Right atrium auricular region (tissue), 2 donors: ENCODE data around the gene CAPN7. TPM values are rescaled to one million over a fixed set of nuclear protein-coding genes. Genes with fewer than 3 reads are reported as not detected.

Source experiments
- DNase-seq: peaks from one replicate; pipeline ENCODE4 v3.0.0-alpha.2; 2019; ENCODE audit warnings: low spot score
- H3K27ac ChIP-seq, 2 donors: fragments of 200-600 bp; sonication (generic); 1 replicate in 1 of 2; 2 replicates in 1 of 2; pipeline ENCODE4 v1.5.1; 2016 to 2019
- H3K27me3 ChIP-seq, 2 donors: fragments of 200-600 bp; sonication (generic); one replicate each; pipeline versions ENCODE4 v1.5.1 to v1.6.0; 2017 to 2019
- H3K36me3 ChIP-seq: fragments of 200-600 bp; sonication (generic); one replicate; pipeline ENCODE4 v1.5.1; 2016
- H3K4me1 ChIP-seq, 2 donors: fragments of 200-600 bp; sonication (generic); one replicate each; pipeline versions ENCODE4 v1.5.1 to v1.6.0; 2017 to 2019
- H3K4me3 ChIP-seq, 2 donors: fragments of 200-600 bp; sonication (generic); 1 replicate in 1 of 2; 2 replicates in 1 of 2; pipeline ENCODE4 v1.5.1; 2017 to 2019; ENCODE audit warnings: mild to moderate bottlenecking in 1 of 2, moderate library complexity in 1 of 2
- H3K9me3 ChIP-seq, 2 donors: fragments of 200-600 bp; sonication (generic); one replicate each; pipeline ENCODE4 v1.5.1; 2019
- CTCF ChIP-seq, 2 donors: fragments of 200-600 bp; sonication (generic); IDR thresholded peaks; one replicate each; pipeline ENCODE4 v1.5.1; 2019; ENCODE audit warnings: antibody characterized with exemption in 2 of 2
- total RNA-seq, 2 donors: library from RNA; depleted of rRNA; stranded (reverse); fragments of >200 nt; gene quantifications; one replicate each; pipeline ENCODE4 v1.1.0, GENCODE V29; 2016

The CAPN7 gene
- total RNA-seq, 2 donors from 2014 or later: 21.2 to 21.3 TPM

GRCh38 chr3:15255215-15255614 is 49.2 kb downstream of the CAPN7 start:
- H3K4me1 ChIP-seq: peaks cover 0 to 13% of the 10 kb centered on the region in 2 donors
- no peaks in the 10 kb centered on the region for H3K27me3 ChIP-seq
- H3K36me3 ChIP-seq: peaks cover 90% of the 10 kb centered on the region
- H3K27ac ChIP-seq: peak overlapping the region in 1 of 2 donors; percentile 61
- no peak for TF ChIP-seq CTCF (IDR thresholded peaks at IDR 0.05)
- no peak overlapping the region for H3K4me3 ChIP-seq
- no peaks in the 10 kb centered on the region for H3K9me3 ChIP-seq
- DNase-seq: no peak

GRCh38 chr3:15256861-15257341 is 50.9 kb downstream of the CAPN7 start:
- Histone ChIP-seq H3K27me3 (no peaks in the 10 kb centered on the region), H3K27ac (peak overlapping the region; percentile 37 to 61), H3K36me3 (peaks cover 90% of the 10 kb centered on the region), H3K4me3 (no peak overlapping the region), H3K4me1 (peaks cover 0 to 13% of the 10 kb centered on the region in 2 donors), H3K9me3 (no peaks in the 10 kb centered on the region)
- no peak for TF ChIP-seq CTCF (IDR thresholded peaks at IDR 0.05)
- peak; percentile 58 for DNase-seq

GRCh38 chr3:15258720-15259119 is 52.7 kb downstream of the CAPN7 start:
- H3K36me3 ChIP-seq: peaks cover 73% of the 10 kb centered on the region
- H3K4me1 ChIP-seq: peaks cover 0 to 13% of the 10 kb centered on the region in 2 donors
- no peaks in the 10 kb centered on the region for H3K27me3 ChIP-seq
- DNase-seq: peak; percentile 58
- no peaks in the 10 kb centered on the region for H3K9me3 ChIP-seq
- H3K27ac ChIP-seq: no peak overlapping the region
- no peak overlapping the region for H3K4me3 ChIP-seq
- TF ChIP-seq CTCF (IDR thresholded peaks at IDR 0.05): no peak

GRCh38 chr3:15260531-15260930 is 54.5 kb downstream of the CAPN7 start:
- Histone ChIP-seq H3K27me3 (no peaks in the 10 kb centered on the region), H3K4me1 (peaks cover 0 to 13% of the 10 kb centered on the region in 2 donors), H3K9me3 (no peaks in the 10 kb centered on the region), H3K36me3 (peaks cover 61% of the 10 kb centered on the region), H3K4me3 (no peak overlapping the region), H3K27ac (no peak overlapping the region)
- peak; percentile 46 for DNase-seq
- no peak for TF ChIP-seq CTCF (IDR thresholded peaks at IDR 0.05)

- peaks cover 54% of the 10 kb centered on the region for H3K36me3 ChIP-seq
- DNase-seq: no peak
- H3K9me3 ChIP-seq: no peaks in the 10 kb centered on the region
- H3K4me3 ChIP-seq: no peak overlapping the region
- H3K27me3 ChIP-seq: no peaks in the 10 kb centered on the region
- TF ChIP-seq CTCF (IDR thresholded peaks at IDR 0.05): no peak
- no peak overlapping the region for H3K27ac ChIP-seq
- H3K4me1 ChIP-seq: peaks cover 0 to 11% of the 10 kb centered on the region in 2 donors
Measured at GRCh38 chr3:15261274-15261673, 55.2 kb downstream of the CAPN7 start.

GRCh38 chr3:15262021-15262420 is 56.0 kb downstream of the CAPN7 start:
- no peak overlapping the region for H3K27ac ChIP-seq
- H3K4me3 ChIP-seq: no peak overlapping the region
- H3K27me3 ChIP-seq: no peaks in the 10 kb centered on the region
- peak; percentile 57 for DNase-seq
- peaks cover 46% of the 10 kb centered on the region for H3K36me3 ChIP-seq
- no peaks in the 10 kb centered on the region for H3K9me3 ChIP-seq
- TF ChIP-seq CTCF (IDR thresholded peaks at IDR 0.05): no peak
- peaks cover 0 to 6% of the 10 kb centered on the region in 2 donors for H3K4me1 ChIP-seq
